ENCODE measurements around the gene POLR2M.

POLR2M gene

GRCh38 chr15:57762302-57762701 is 55.8 kb downstream of the POLR2M start:
- no peak for DNase-seq (ENCODE audit: low spot score)
- TF ChIP-seq CTCF (IDR thresholded peaks at IDR 0.05; ENCODE audit: borderline replicate concordance, control extremely low read depth, extremely low read depth, insufficient read depth, missing control alignments) = no peak
- in situ Hi-C loops (cut with MboI; ENCODE audit: low sequenced_read_pairs, unreplicated experiment) = no loop called here

GRCh38 chr15:57763176-57763964 is 56.9 kb downstream of the POLR2M start:
- TF ChIP-seq CTCF (IDR thresholded peaks at IDR 0.05; ENCODE audit: borderline replicate concordance, control extremely low read depth, extremely low read depth, insufficient read depth, missing control alignments) = no peak
- in situ Hi-C loops (cut with MboI; ENCODE audit: low sequenced_read_pairs, unreplicated experiment) = no loop called here
- DNase-seq (ENCODE audit: low spot score) = no peak

Measured in GM13976 (cell line).